HL-60 (cell line): ENCODE measurements around the gene PLD5.

ENCODE experiments used
- CTCF ChIP-seq: IDR thresholded peaks from one replicate; pipeline ENCODE4 v1.5.1; 2011; ENCODE audit warnings: low read length, control low read depth, inconsistent platforms; ENCODE audit not compliant: insufficient read depth
- POLR2AphosphoS5 ChIP-seq: IDR thresholded peaks from 2 replicates; pipeline ENCODE4 v1.6.1; 2012; ENCODE audit warnings: low read depth
- REST ChIP-seq: IDR thresholded peaks from 2 replicates; pipeline ENCODE4 v1.6.1; 2012; ENCODE audit warnings: low read depth; ENCODE audit not compliant: insufficient replicate concordance

- TF ChIP-seq CTCF (no peak), POLR2AphosphoS5 (no peak), REST (no peak)
Observed at GRCh38 chr1:242524571-242525359, at the start of gene PLD5.
